Stromal cell of bone marrow (primary cell): Measurements from ENCODE around the gene SCOC.
"Not testable (repeated sequence)": the region's sequence is repeated elsewhere in the genome, so short reads cannot be mapped to it uniquely, and the experiment has no call there.

Experiments
- DNase-seq: peaks from one replicate; pipeline ENCODE4 v3.0.0-alpha.2; 2012; ENCODE audit warnings: low read depth

SCOC gene

GRCh38 chr4:140361099-140361498, 12.3 kb upstream of the SCOC start:
- DNase-seq = no peak

DNA sequence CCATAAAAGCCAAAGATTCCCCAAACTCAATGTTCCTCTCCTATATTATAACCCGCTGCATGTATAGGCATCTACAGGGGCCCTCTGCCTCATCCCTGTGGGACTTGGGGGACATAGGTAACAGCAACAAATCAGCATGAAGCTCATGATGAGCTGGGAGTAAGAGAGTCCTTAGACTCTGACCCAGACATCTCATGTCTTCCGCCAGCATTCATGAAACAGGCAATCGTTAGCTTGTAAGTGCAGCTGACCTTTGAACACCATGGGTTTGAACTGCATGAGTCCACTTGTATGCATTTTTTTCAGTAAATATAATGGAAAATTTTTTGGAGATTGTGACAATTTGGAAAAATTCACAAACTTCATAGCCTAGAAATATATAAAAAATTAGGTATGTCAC, 10.4 kb upstream of the SCOC start:
- DNase-seq = no peak

- no peak for DNase-seq
These were observed 9.9 kb upstream of the SCOC start for GRCh38 chr4:140363558-140363957.

DNA sequence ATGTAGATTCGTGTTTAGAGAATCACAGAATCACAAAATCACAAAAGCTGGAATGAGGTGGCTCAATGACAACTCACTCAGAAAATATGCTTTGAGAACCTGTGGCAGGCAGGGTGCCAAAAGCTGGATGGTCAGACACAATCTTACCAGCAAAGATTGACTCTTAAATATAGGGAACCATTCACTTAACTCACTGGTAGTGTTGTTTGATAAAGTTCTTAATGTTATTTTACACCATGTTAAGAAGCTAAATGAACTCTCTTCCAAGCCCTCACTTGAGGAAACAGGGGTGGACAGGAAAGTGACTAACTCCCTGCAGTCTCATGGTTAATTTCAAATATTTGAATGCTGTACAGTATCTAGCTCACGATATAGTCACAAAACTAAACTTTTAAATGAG, 5.7 kb upstream of the SCOC start:
- no peak for DNase-seq

- DNase-seq = no peak
These were observed 4.8 kb upstream of the SCOC start for GRCh38 chr4:140368686-140369085.

DNA sequence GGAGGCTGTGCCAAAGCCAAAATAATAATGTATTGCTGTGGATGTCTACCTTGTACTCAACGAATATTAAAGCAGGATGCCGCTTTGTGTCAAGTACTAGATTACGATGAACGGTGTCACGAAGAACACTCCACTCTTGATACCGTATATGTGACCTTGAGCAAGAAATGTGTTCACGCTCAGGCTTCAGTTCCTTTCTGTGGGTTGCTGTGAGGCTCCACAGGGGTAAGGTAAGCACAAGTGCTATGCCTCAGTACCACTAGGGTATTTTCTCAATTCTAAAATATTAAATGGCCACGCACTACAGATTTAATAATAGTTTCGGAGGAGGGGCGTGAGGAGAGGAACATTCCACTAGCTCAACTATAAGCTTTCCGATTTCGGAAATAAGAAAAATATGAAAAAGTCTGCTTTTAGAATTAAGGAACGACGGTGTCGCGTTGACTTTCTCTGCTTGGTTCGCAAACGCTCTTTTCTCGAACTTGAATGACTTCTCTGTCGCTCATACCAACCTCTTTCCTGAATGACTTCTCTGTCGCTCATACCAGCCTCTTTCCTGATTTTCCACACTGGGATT, 607 bp upstream of the SCOC start:
- no peak for DNase-seq

DNA sequence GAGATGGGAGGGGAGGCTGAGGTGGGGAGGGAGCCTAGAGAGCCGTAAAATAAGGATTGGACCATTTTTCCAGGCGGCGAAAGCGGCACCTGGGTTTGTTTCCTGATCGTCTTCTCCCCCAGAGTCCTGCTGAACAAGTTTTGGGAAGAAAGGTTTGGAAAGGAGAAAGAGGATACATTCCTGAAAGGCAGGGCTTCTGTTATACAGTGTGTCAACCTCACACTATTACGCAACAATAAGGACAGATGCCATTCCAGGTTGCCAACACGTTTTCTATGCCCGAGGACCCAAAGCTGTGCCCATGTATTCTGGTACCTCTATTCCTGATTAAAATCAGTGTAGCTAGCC, 658 bp downstream of the SCOC start:
- no peak for DNase-seq

GRCh38 chr4:140382732-140383131, 9.3 kb downstream of the SCOC start:
- DNase-seq = no peak

DNA sequence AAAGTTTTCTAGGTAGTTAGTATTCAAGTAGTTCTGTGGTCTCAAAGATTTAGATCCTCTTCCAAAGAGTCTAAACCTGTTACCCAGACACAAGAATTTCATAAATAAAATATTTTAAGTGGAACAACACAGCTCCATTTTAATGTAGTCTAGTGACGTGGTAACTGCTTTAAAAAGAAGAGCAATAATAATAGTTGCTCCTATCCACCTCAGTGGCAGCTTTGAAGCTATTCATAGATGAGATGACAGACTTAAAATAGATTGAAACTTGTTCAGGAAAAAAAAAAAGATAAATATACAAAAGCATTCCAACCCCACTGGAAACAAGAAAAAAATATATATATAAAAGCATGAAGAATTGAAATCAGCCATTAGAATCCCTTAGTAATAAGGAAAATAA, 14.6 kb downstream of the SCOC start:
- no peak for DNase-seq

GRCh38 chr4:140395668-140396067, 22.2 kb downstream of the SCOC start:
- DNase-seq = no peak

GRCh38 chr4:140400111-140400510, 26.7 kb downstream of the SCOC start:
- DNase-seq = no peak

GRCh38 chr4:140406292-140406691, 32.8 kb downstream of the SCOC start:
- DNase-seq = no peak

- DNase-seq = no peak
These were observed 35.5 kb downstream of the SCOC start for GRCh38 chr4:140408974-140409373.

GRCh38 chr4:140413130-140413969, 39.9 kb downstream of the SCOC start:
- DNase-seq = not testable (repeated sequence)

- DNase-seq = peak; percentile 15
These were observed 49.7 kb downstream of the SCOC start for GRCh38 chr4:140423106-140423505.

- DNase-seq = no peak
These were observed 53.2 kb downstream of the SCOC start for GRCh38 chr4:140426610-140427105.

DNA sequence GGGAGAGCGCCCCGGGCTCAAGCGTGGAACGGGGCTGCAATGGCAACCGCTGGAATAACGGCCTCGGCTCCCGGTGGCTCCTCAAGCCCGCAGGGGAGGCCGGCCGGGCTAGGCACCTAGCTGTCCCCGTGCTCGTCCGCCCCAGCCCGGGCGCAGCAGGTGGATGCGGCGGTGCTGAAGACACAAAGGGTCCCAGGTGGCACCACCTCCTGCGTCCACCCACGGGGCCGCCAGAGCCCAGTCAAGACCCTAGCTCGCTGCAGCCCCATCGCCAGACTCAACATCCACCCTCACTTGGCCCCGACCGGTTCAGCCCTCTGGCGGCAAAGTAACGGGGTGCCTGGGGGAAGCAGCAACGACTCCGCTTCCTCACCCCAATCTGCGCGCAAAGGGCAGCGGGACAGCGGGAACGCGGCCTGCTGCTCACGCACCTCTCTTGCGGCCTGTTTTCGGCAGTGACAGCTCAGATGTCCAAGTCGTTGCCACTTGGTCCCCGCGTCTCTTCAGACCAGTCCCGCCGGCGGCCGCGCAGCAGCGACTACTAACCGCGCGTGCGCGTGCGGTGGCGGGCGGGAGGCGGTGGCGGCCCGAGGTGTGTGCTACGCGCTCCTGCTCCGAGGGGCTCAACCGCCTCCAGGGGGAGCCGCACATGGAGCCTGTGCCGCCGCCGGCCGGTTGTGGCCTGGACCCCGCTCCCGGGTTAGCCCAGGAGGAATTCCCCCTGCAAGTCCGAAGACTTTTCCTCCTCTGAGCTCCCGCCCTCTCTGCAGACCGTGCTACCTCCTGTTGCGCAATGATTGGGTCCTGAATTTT, 53.9 kb downstream of the SCOC start, which contains the start of gene CLGN:
Gene CLGN, minus strand, starts transcription at position 543 of the 813 bp plus-strand sequence. CDS start 14,570 bp downstream, outside the sequence.
- DNase-seq = peak; percentile 9

GRCh38 chr4:140427919-140428471, 54.5 kb downstream of the SCOC start:
- no peak for DNase-seq
